ENCODE data around the gene RALGAPA2.

GRCh38 chr20:20657092-20657491 is 55.4 kb downstream of the RALGAPA2 start:
- TF ChIP-seq POLR2A (IDR thresholded peaks at IDR 0.05) (no peak), POLR2AphosphoS5 (IDR thresholded peaks at IDR 0.05) (no peak)
